HG02970 (cell line): ENCODE data around the gene ADAM22.
"Not testable (repeated sequence)": the region's sequence is repeated elsewhere in the genome, so short reads cannot be mapped to it uniquely, and the experiment has no call there.

Source experiments
- ATAC-seq: cut with Tn5 transposase; IDR thresholded peaks from one replicate; pipeline ENCODE4 v1.9.1; 2021; ENCODE audit warnings: mild to moderate bottlenecking, moderate library complexity, moderate number of reproducible peaks; ENCODE audit not compliant: unreplicated experiment, low FRiP score

The ADAM22 gene

GRCh38 chr7:87945926-87946325, 11.9 kb downstream of the ADAM22 start:
- ATAC-seq: not testable (repeated sequence)

GRCh38 chr7:87948371-87948770, 14.3 kb downstream of the ADAM22 start:
- ATAC-seq: no peak

- no peak for ATAC-seq
Observed at GRCh38 chr7:87959336-87959735, 25.3 kb downstream of the ADAM22 start.

GRCh38 chr7:87960239-87960638, 26.2 kb downstream of the ADAM22 start:
- no peak for ATAC-seq

- ATAC-seq: no peak
Observed at GRCh38 chr7:87961754-87962153, 27.7 kb downstream of the ADAM22 start.

GRCh38 chr7:87966271-87966670, 32.2 kb downstream of the ADAM22 start:
- ATAC-seq: no peak

GRCh38 chr7:87968021-87968420, 34.0 kb downstream of the ADAM22 start:
- ATAC-seq: no peak

- no peak for ATAC-seq
Observed at GRCh38 chr7:87982116-87982515, 48.1 kb downstream of the ADAM22 start.

GRCh38 chr7:87984088-87984487, 50.0 kb downstream of the ADAM22 start:
- no peak for ATAC-seq

- ATAC-seq: no peak
Observed at GRCh38 chr7:87993269-87993668, 59.2 kb downstream of the ADAM22 start.

GRCh38 chr7:87999261-87999660, 65.2 kb downstream of the ADAM22 start:
- no peak for ATAC-seq

- ATAC-seq: no peak
Observed at GRCh38 chr7:88001744-88002530, 67.9 kb downstream of the ADAM22 start.

- ATAC-seq: no peak
Observed at GRCh38 chr7:88002617-88003016, 68.6 kb downstream of the ADAM22 start.

GRCh38 chr7:88003581-88003980, 69.5 kb downstream of the ADAM22 start:
- ATAC-seq: no peak

GRCh38 chr7:88005191-88005590, 71.1 kb downstream of the ADAM22 start:
- ATAC-seq: no peak

- no peak for ATAC-seq
Observed at GRCh38 chr7:88009651-88010050, 75.6 kb downstream of the ADAM22 start.

GRCh38 chr7:88012086-88012485, 78.0 kb downstream of the ADAM22 start:
- no peak for ATAC-seq

GRCh38 chr7:88013981-88014380, 79.9 kb downstream of the ADAM22 start:
- ATAC-seq: no peak

- no peak for ATAC-seq
Observed at GRCh38 chr7:88014581-88014980, 80.5 kb downstream of the ADAM22 start.

GRCh38 chr7:88015309-88015708, 81.3 kb downstream of the ADAM22 start:
- ATAC-seq: no peak

- ATAC-seq: no peak
Observed at GRCh38 chr7:88018501-88018900, 84.5 kb downstream of the ADAM22 start.

- ATAC-seq: no peak
Observed at GRCh38 chr7:88020953-88021665, 87.1 kb downstream of the ADAM22 start.
